Liver (tissue), 9 donors: Measurements from ENCODE around the gene NSFL1C. TPM values are rescaled to one million over a fixed set of nuclear protein-coding genes. Genes with fewer than 3 reads are reported as not detected.

Experiments used
- DNase-seq: peaks from one replicate; pipeline ENCODE4 v3.0.0-alpha.2; 2017; ENCODE audit warnings: low spot score
- H3K27ac ChIP-seq, 2 donors: one replicate each; pipeline ENCODE4 v1.7.0; 2013; ENCODE audit warnings: inconsistent platforms in 2 of 2, low read length in 2 of 2, control low read depth in 1 of 2, low read depth in 1 of 2, mild to moderate bottlenecking in 1 of 2
- H3K27me3 ChIP-seq, 4 donors: one replicate each; pipeline versions ENCODE4 v1.6.1 to v1.7.0; 2013; ENCODE audit warnings: low read length in 3 of 4, inconsistent platforms in 1 of 4, mild to moderate bottlenecking in 1 of 4, moderate library complexity in 1 of 4; ENCODE audit not compliant: control insufficient read depth in 4 of 4, insufficient read depth in 4 of 4
- H3K36me3 ChIP-seq, 4 donors: one replicate each; pipeline versions ENCODE4 v1.6.1 to v1.7.0; 2013; ENCODE audit warnings: low read length in 3 of 4, mild to moderate bottlenecking in 3 of 4, low read depth in 1 of 4, moderate library complexity in 1 of 4; ENCODE audit not compliant: control insufficient read depth in 4 of 4, insufficient read depth in 3 of 4
- H3K4me1 ChIP-seq, 4 donors: one replicate each; pipeline versions ENCODE4 v1.6.1 to v1.7.0; 2013; ENCODE audit warnings: low read length in 3 of 4, mild to moderate bottlenecking in 3 of 4, moderate library complexity in 1 of 4; ENCODE audit not compliant: control insufficient read depth in 4 of 4, insufficient read depth in 4 of 4
- H3K4me3 ChIP-seq, 3 donors: one replicate each; pipeline versions ENCODE4 v1.6.1 to v1.7.0; 2013; ENCODE audit warnings: low read length in 3 of 3, control low read depth in 1 of 3, low read depth in 1 of 3, mild to moderate bottlenecking in 1 of 3
- H3K9ac ChIP-seq, 2 donors: one replicate each; pipeline ENCODE4 v1.7.0; 2013; ENCODE audit warnings: low read length in 2 of 2, mild to moderate bottlenecking in 2 of 2, moderate library complexity in 2 of 2, control low read depth in 1 of 2, low read depth in 1 of 2
- H3K9me3 ChIP-seq, 4 donors: one replicate each; pipeline versions ENCODE4 v1.6.1 to v1.7.0; 2013; ENCODE audit warnings: low read length in 3 of 4; ENCODE audit not compliant: control insufficient read depth in 4 of 4
- CTCF ChIP-seq: fragments of 150-350 bp; IDR thresholded peaks from 2 replicates; pipeline ENCODE4 v1.5.1; 2017; ENCODE audit warnings: improper control_type of control experiment, low read depth, low read length; ENCODE audit not compliant: missing input control
- FOXA1 ChIP-seq: IDR thresholded peaks from 2 replicates; pipeline ENCODE4 v1.6.1; 2016; ENCODE audit warnings: antibody characterized with exemption
- FOXA2 ChIP-seq: IDR thresholded peaks from 2 replicates; pipeline ENCODE4 v1.6.1; 2016; ENCODE audit warnings: antibody characterized with exemption
- GABPA ChIP-seq, 2 donors: IDR thresholded peaks in 1 of 2; conservative IDR thresholded peaks in 1 of 2; 2 replicates each; pipeline ENCODE4 v1.6.1; 2016; ENCODE audit warnings: antibody characterized with exemption in 2 of 2, mild to moderate bottlenecking in 1 of 2, moderate library complexity in 1 of 2
- HNF4A ChIP-seq, 2 donors: conservative IDR thresholded peaks; 2 replicates each; pipeline ENCODE4 v1.6.1; 2016; ENCODE audit warnings: antibody characterized with exemption in 2 of 2, mild to moderate bottlenecking in 2 of 2
- HNF4G ChIP-seq: IDR thresholded peaks from 2 replicates; pipeline ENCODE4 v1.6.1; 2016; ENCODE audit warnings: antibody characterized with exemption
- MAX ChIP-seq: IDR thresholded peaks from 2 replicates; pipeline ENCODE4 v1.6.1; 2016; ENCODE audit warnings: antibody characterized with exemption
- NR2F2 ChIP-seq: IDR thresholded peaks from 2 replicates; pipeline ENCODE4 v1.6.1; 2016; ENCODE audit warnings: antibody characterized with exemption
- RAD21 ChIP-seq, 2 donors: IDR thresholded peaks; 2 replicates each; pipeline ENCODE4 v1.6.1; 2016; ENCODE audit warnings: antibody characterized with exemption in 2 of 2, mild to moderate bottlenecking in 2 of 2
- REST ChIP-seq: IDR thresholded peaks from 2 replicates; pipeline ENCODE4 v1.6.1; 2016; ENCODE audit warnings: antibody characterized with exemption, mild to moderate bottlenecking
- SP1 ChIP-seq: IDR thresholded peaks from 2 replicates; pipeline ENCODE4 v1.6.1; 2018; ENCODE audit warnings: antibody characterized with exemption, mild to moderate bottlenecking
- YY1 ChIP-seq: IDR thresholded peaks from 2 replicates; pipeline ENCODE4 v1.6.1; 2016; ENCODE audit warnings: antibody characterized with exemption, mild to moderate bottlenecking
- ZBTB33 ChIP-seq: IDR thresholded peaks from 2 replicates; pipeline ENCODE4 v1.6.1; 2016; ENCODE audit warnings: antibody characterized with exemption
- WGBS: extraction: QIAGEN DNeasy Blood & Tissue Kit; methylation state at CpG from one replicate; pipeline ENCODE4 v1.1.7; 2013; 5-methylcytosine and 5-hydroxymethylcytosine counted together
- polyA plus RNA-seq, 2 donors: library from polyadenylated mRNA; stranded (reverse) in 1 of 2; unstranded in 1 of 2; fragments of 200-250 nt in 1 of 2; fragments of >200 nt in 1 of 2; fragmentation: Nextera tagmentation in 1 of 2; extraction: Ambion mirVana in 1 of 2; gene quantifications; one replicate each; pipeline versions ENCODE4 v1.2.1 to v1.2.3, GENCODE V29; 2013 to 2015
- total RNA-seq, 2 donors: library from RNA; depleted of rRNA; stranded (reverse); fragments of >200 nt; gene quantifications; one replicate each; pipeline ENCODE4 v1.2.3, GENCODE V29; 2014
- donor health status: healthy.
- donor health status: healthy.
- donor health status: healthy.
- donor health status: healthy.
- donor health status: healthy.

Gene NSFL1C
- total and polyA plus RNA-seq, 4 donors = 13.7 to 49.0 (median 34.7) TPM

- DNase-seq = no peak
- 93% methylated on average over 8 of the region's 8 CpGs for WGBS
- H3K36me3 ChIP-seq = peaks cover 0 to 7% (median 0%) of the 10 kb centered on the region in 4 donors
These were observed 30.4 kb downstream of the NSFL1C start for GRCh38 chr20:1436263-1436662.

GRCh38 chr20:1435337-1435699, 31.3 kb downstream of the NSFL1C start:
- Histone ChIP-seq H3K9me3 (no peaks in the 10 kb centered on the region), H3K4me3 (no peak overlapping the region), H3K4me1 (no peaks in the 10 kb centered on the region), H3K27me3 (no peaks in the 10 kb centered on the region), H3K36me3 (no peaks in the 10 kb centered on the region), H3K9ac (no peak overlapping the region), H3K27ac (no peak overlapping the region)
- TF ChIP-seq REST (no peak), ZBTB33 (no peak), FOXA2 (no peak), GABPA (IDR thresholded peaks at IDR 0.05 in 1 of 2, conservative IDR thresholded peaks at IDR 0.05 in 1 of 2) (no peak), HNF4A (conservative IDR thresholded peaks at IDR 0.05) (no peak), YY1 (no peak), NR2F2 (no peak), MAX (no peak), CTCF (no peak), FOXA1 (no peak), HNF4G (no peak), RAD21 (IDR thresholded peaks at IDR 0.05) (no peak)
- no peak for DNase-seq

More at GRCh38 chr20:1436263-1436662, 30.4 kb downstream of the NSFL1C start:
- Histone ChIP-seq H3K4me3 (no peak overlapping the region), H3K9ac (no peak overlapping the region), H3K27ac (no peak overlapping the region), H3K9me3 (no peaks in the 10 kb centered on the region), H3K4me1 (no peaks in the 10 kb centered on the region), H3K27me3 (no peaks in the 10 kb centered on the region)
- TF ChIP-seq FOXA1 = no peak
- no peak for TF ChIP-seq REST
- TF ChIP-seq SP1 = no peak
- no peak for TF ChIP-seq HNF4A (conservative IDR thresholded peaks at IDR 0.05)
